ENCODE results near the gene BPTF.
"Not testable (repeated sequence)": the region's sequence is repeated elsewhere in the genome, so short reads cannot be mapped to it uniquely, and the experiment has no call there.

Gene BPTF

GRCh38 chr17:67944035-67944434 is 118.7 kb downstream of the BPTF start:
- Histone ChIP-seq H4K5ac (ENCODE audit: low read length) (no peak overlapping the region), H3K4me3 (ENCODE audit: low read length) (no peak overlapping the region), H3K9ac (ENCODE audit: low read length) (no peak overlapping the region), H3K23ac (ENCODE audit: low read length) (no peak overlapping the region), H3K27ac (ENCODE audit: low read depth, low read length) (no peak overlapping the region), H2BK5ac (ENCODE audit: low read length) (no peak overlapping the region), H4K8ac (ENCODE audit: low read depth, low read length) (no peak overlapping the region), H2AK5ac (ENCODE audit: low read length) (no peak overlapping the region), H3K4me2 (ENCODE audit: low read length) (no peak overlapping the region), H3K4ac (ENCODE audit: low read depth, low read length) (no peak overlapping the region), H3K4me1 (ENCODE audit: control insufficient read depth, low read depth, low read length) (no peaks in the 10 kb centered on the region), H3K56ac (ENCODE audit: low read length) (no peak overlapping the region), H3K36me3 (ENCODE audit: control insufficient read depth, insufficient read depth, low read length) (peaks cover 19% of the 10 kb centered on the region), H3K79me2 (ENCODE audit: control insufficient read depth, insufficient read depth, low read length) (no peaks in the 10 kb centered on the region), H2BK120ac (ENCODE audit: low read depth, low read length) (no peak overlapping the region), H3K79me1 (ENCODE audit: low read length) (peaks cover 1% of the 10 kb centered on the region), H3K27me3 (ENCODE audit: insufficient read depth, low read length, poor library complexity) (no peaks in the 10 kb centered on the region), H3K18ac (ENCODE audit: low read length) (no peak overlapping the region), H2BK15ac (replicated peaks; ENCODE audit: low read depth) (no peak overlapping the region)
- DNase-seq, result no peak
- WGBS (ENCODE audit: extremely low coverage, insufficient coverage, low lambda C conversion rate), result no CpG with 5 or more reads among the region's 5 CpGs

- Histone ChIP-seq H3K27ac (ENCODE audit: low read depth, low read length) (no peak overlapping the region), H3K79me1 (ENCODE audit: low read length) (peaks cover 1% of the 10 kb centered on the region), H3K79me2 (ENCODE audit: control insufficient read depth, insufficient read depth, low read length) (no peaks in the 10 kb centered on the region)
These were observed 121.2 kb downstream of the BPTF start for GRCh38 chr17:67946513-67946912.

GRCh38 chr17:67947325-67947813 is 122.1 kb downstream of the BPTF start:
- WGBS (ENCODE audit: extremely low coverage, insufficient coverage, low lambda C conversion rate), result no CpG with 5 or more reads among the region's 5 CpGs
- H3K4me3 ChIP-seq (ENCODE audit: low read length), result no peak overlapping the region

More at GRCh38 chr17:67946513-67946912, 121.2 kb downstream of the BPTF start:
- no peak for DNase-seq
- Histone ChIP-seq H3K9ac (ENCODE audit: low read length) (no peak overlapping the region), H3K4me1 (ENCODE audit: control insufficient read depth, low read depth, low read length) (no peaks in the 10 kb centered on the region), H2BK15ac (replicated peaks; ENCODE audit: low read depth) (no peak overlapping the region), H3K4ac (ENCODE audit: low read depth, low read length) (no peak overlapping the region), H3K23ac (ENCODE audit: low read length) (no peak overlapping the region), H2AK5ac (ENCODE audit: low read length) (no peak overlapping the region), H2BK120ac (ENCODE audit: low read depth, low read length) (no peak overlapping the region), H4K8ac (ENCODE audit: low read depth, low read length) (no peak overlapping the region), H3K27me3 (ENCODE audit: insufficient read depth, low read length, poor library complexity) (no peaks in the 10 kb centered on the region), H3K4me3 (ENCODE audit: low read length) (no peak overlapping the region), H3K18ac (ENCODE audit: low read length) (no peak overlapping the region), H3K56ac (ENCODE audit: low read length) (no peak overlapping the region), H4K5ac (ENCODE audit: low read length) (no peak overlapping the region), H3K36me3 (ENCODE audit: control insufficient read depth, insufficient read depth, low read length) (peaks cover 20% of the 10 kb centered on the region), H3K4me2 (ENCODE audit: low read length) (no peak overlapping the region), H2BK5ac (ENCODE audit: low read length) (no peak overlapping the region)

GRCh38 chr17:67950945-67951344 is 125.6 kb downstream of the BPTF start:
- H2BK120ac ChIP-seq (ENCODE audit: low read depth, low read length), result no peak overlapping the region
- no peaks in the 10 kb centered on the region for H3K4me1 ChIP-seq (ENCODE audit: control insufficient read depth, low read depth, low read length)
- H3K9ac ChIP-seq (ENCODE audit: low read length), result no peak overlapping the region
- no peaks in the 10 kb centered on the region for H3K27me3 ChIP-seq (ENCODE audit: insufficient read depth, low read length, poor library complexity)
- H3K36me3 ChIP-seq (ENCODE audit: control insufficient read depth, insufficient read depth, low read length), result peaks cover 7% of the 10 kb centered on the region
- no peak overlapping the region for H4K8ac ChIP-seq (ENCODE audit: low read depth, low read length)
- no peak overlapping the region for H3K23ac ChIP-seq (ENCODE audit: low read length)
- H3K27ac ChIP-seq (ENCODE audit: low read depth, low read length), result no peak overlapping the region
- no peak overlapping the region for H2BK5ac ChIP-seq (ENCODE audit: low read length)
- H3K79me2 ChIP-seq (ENCODE audit: control insufficient read depth, insufficient read depth, low read length), result no peaks in the 10 kb centered on the region
- peaks cover 1% of the 10 kb centered on the region for H3K79me1 ChIP-seq (ENCODE audit: low read length)
- no peak for DNase-seq
- H3K56ac ChIP-seq (ENCODE audit: low read length), result no peak overlapping the region
- H4K5ac ChIP-seq (ENCODE audit: low read length), result no peak overlapping the region
- no peak overlapping the region for H3K4me2 ChIP-seq (ENCODE audit: low read length)
- no CpG with 5 or more reads among the region's 2 CpGs for WGBS (ENCODE audit: extremely low coverage, insufficient coverage, low lambda C conversion rate)
- no peak overlapping the region for H2BK15ac ChIP-seq (replicated peaks; ENCODE audit: low read depth)
- no peak overlapping the region for H3K4me3 ChIP-seq (ENCODE audit: low read length)
- no peak overlapping the region for H3K4ac ChIP-seq (ENCODE audit: low read depth, low read length)
- no peak overlapping the region for H3K18ac ChIP-seq (ENCODE audit: low read length)
- H2AK5ac ChIP-seq (ENCODE audit: low read length), result no peak overlapping the region

More at GRCh38 chr17:67947325-67947813, 122.1 kb downstream of the BPTF start:
- no peak for DNase-seq
- no peak overlapping the region for H2BK5ac ChIP-seq (ENCODE audit: low read length)
- no peak overlapping the region for H2AK5ac ChIP-seq (ENCODE audit: low read length)
- H3K79me2 ChIP-seq (ENCODE audit: control insufficient read depth, insufficient read depth, low read length), result no peaks in the 10 kb centered on the region
- H3K79me1 ChIP-seq (ENCODE audit: low read length), result peaks cover 1% of the 10 kb centered on the region
- H3K4ac ChIP-seq (ENCODE audit: low read depth, low read length), result no peak overlapping the region
- peaks cover 20% of the 10 kb centered on the region for H3K36me3 ChIP-seq (ENCODE audit: control insufficient read depth, insufficient read depth, low read length)
- H3K4me2 ChIP-seq (ENCODE audit: low read length), result no peak overlapping the region
- H2BK15ac ChIP-seq (replicated peaks; ENCODE audit: low read depth), result no peak overlapping the region
- no peak overlapping the region for H3K56ac ChIP-seq (ENCODE audit: low read length)
- H4K8ac ChIP-seq (ENCODE audit: low read depth, low read length), result no peak overlapping the region
- H4K5ac ChIP-seq (ENCODE audit: low read length), result no peak overlapping the region
- no peak overlapping the region for H3K23ac ChIP-seq (ENCODE audit: low read length)
- H3K18ac ChIP-seq (ENCODE audit: low read length), result no peak overlapping the region
- no peak overlapping the region for H2BK120ac ChIP-seq (ENCODE audit: low read depth, low read length)
- H3K9ac ChIP-seq (ENCODE audit: low read length), result no peak overlapping the region
- H3K4me1 ChIP-seq (ENCODE audit: control insufficient read depth, low read depth, low read length), result no peaks in the 10 kb centered on the region
- H3K27ac ChIP-seq (ENCODE audit: low read depth, low read length), result no peak overlapping the region
- no peaks in the 10 kb centered on the region for H3K27me3 ChIP-seq (ENCODE audit: insufficient read depth, low read length, poor library complexity)

GRCh38 chr17:67959510-67959909 is 134.2 kb downstream of the BPTF start:
- H3K23ac ChIP-seq (ENCODE audit: low read length), result no peak overlapping the region
- H3K36me3 ChIP-seq (ENCODE audit: control insufficient read depth, insufficient read depth, low read length), result peaks cover 2% of the 10 kb centered on the region
- H3K56ac ChIP-seq (ENCODE audit: low read length), result no peak overlapping the region
- no peaks in the 10 kb centered on the region for H3K4me1 ChIP-seq (ENCODE audit: control insufficient read depth, low read depth, low read length)
- H2AK5ac ChIP-seq (ENCODE audit: low read length), result no peak overlapping the region
- no peak overlapping the region for H4K8ac ChIP-seq (ENCODE audit: low read depth, low read length)
- WGBS (ENCODE audit: extremely low coverage, insufficient coverage, low lambda C conversion rate), result no CpG with 5 or more reads among the region's 3 CpGs
- no peak overlapping the region for H2BK15ac ChIP-seq (replicated peaks; ENCODE audit: low read depth)
- H3K18ac ChIP-seq (ENCODE audit: low read length), result no peak overlapping the region
- H3K4me2 ChIP-seq (ENCODE audit: low read length), result no peak overlapping the region
- H3K79me2 ChIP-seq (ENCODE audit: control insufficient read depth, insufficient read depth, low read length), result no peaks in the 10 kb centered on the region
- no peak overlapping the region for H3K4me3 ChIP-seq (ENCODE audit: low read length)
- no peak overlapping the region for H3K9ac ChIP-seq (ENCODE audit: low read length)
- no peak overlapping the region for H3K4ac ChIP-seq (ENCODE audit: low read depth, low read length)
- no peak overlapping the region for H2BK120ac ChIP-seq (ENCODE audit: low read depth, low read length)
- no peak overlapping the region for H3K27ac ChIP-seq (ENCODE audit: low read depth, low read length)
- no peaks in the 10 kb centered on the region for H3K79me1 ChIP-seq (ENCODE audit: low read length)
- H2BK5ac ChIP-seq (ENCODE audit: low read length), result no peak overlapping the region
- no peaks in the 10 kb centered on the region for H3K27me3 ChIP-seq (ENCODE audit: insufficient read depth, low read length, poor library complexity)
- no peak overlapping the region for H4K5ac ChIP-seq (ENCODE audit: low read length)
- peak; percentile 14 for DNase-seq

DNA sequence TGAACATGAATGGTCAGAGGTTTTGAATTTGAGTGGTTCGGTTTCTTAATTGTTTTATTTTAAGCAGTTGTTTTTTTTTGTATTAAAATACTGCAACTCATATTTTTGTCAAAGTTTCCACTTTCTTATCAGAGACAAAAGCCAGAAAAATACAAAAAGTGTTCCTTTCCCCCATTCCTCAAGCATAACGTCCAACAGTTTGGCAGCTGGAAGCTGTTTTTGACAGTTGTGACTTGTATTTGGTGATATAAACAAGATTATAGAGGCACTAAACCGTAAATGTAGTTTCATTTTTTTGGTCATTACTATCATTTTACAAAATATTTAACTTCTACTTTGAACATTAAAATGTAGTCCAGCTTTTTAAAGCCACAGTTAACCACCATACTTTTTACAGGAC is 135.0 kb downstream of the BPTF start:
- H3K4me2 ChIP-seq (ENCODE audit: low read length); H3K9ac ChIP-seq (ENCODE audit: low read length); H4K8ac ChIP-seq (ENCODE audit: low read depth, low read length); H2BK5ac ChIP-seq (ENCODE audit: low read length); H3K4me3 ChIP-seq (ENCODE audit: low read length); H3K56ac ChIP-seq (ENCODE audit: low read length); H3K27ac ChIP-seq (ENCODE audit: low read depth, low read length); H2AK5ac ChIP-seq (ENCODE audit: low read length); H3K27me3 ChIP-seq (ENCODE audit: insufficient read depth, low read length, poor library complexity); H3K4me1 ChIP-seq (ENCODE audit: control insufficient read depth, low read depth, low read length); H3K79me1 ChIP-seq (ENCODE audit: low read length); H3K36me3 ChIP-seq (ENCODE audit: control insufficient read depth, insufficient read depth, low read length); DNase-seq; H3K23ac ChIP-seq (ENCODE audit: low read length); H3K79me2 ChIP-seq (ENCODE audit: control insufficient read depth, insufficient read depth, low read length); H3K4ac ChIP-seq (ENCODE audit: low read depth, low read length); H2BK120ac ChIP-seq (ENCODE audit: low read depth, low read length); H2BK15ac ChIP-seq (replicated peaks; ENCODE audit: low read depth); H4K5ac ChIP-seq (ENCODE audit: low read length); H3K18ac ChIP-seq (ENCODE audit: low read length): not testable (repeated sequence)
- no CpG with 5 or more reads among the region's 3 CpGs for WGBS (ENCODE audit: extremely low coverage, insufficient coverage, low lambda C conversion rate)
